ENCODE results near the gene MALRD1. TPM values are rescaled to one million over a fixed set of nuclear protein-coding genes. Genes with fewer than 3 reads are reported as not detected.

MALRD1 gene
- total RNA-seq, 2 donors from 2014 or later, result 0.27 to 0.40 TPM

- Histone ChIP-seq H3K36me3 (no peaks in the 10 kb centered on the region), H3K9me3 (no peaks in the 10 kb centered on the region), H3K4me1 (no peaks in the 10 kb centered on the region), H3K4me3 (no peak overlapping the region), H3K27me3 (no peaks in the 10 kb centered on the region), H3K27ac (no peak overlapping the region), H3K9ac (ENCODE audit: low read depth in 2 of 2, low read length in 2 of 2) (no peak overlapping the region)
- intact Hi-C loops (cut with DNase I), result no loop called here
- TF ChIP-seq CTCF (IDR thresholded peaks at IDR 0.05), result no peak
- no peak for DNase-seq
Observed at GRCh38 chr10:19705250-19705649, 656.6 kb downstream of the MALRD1 start.

- Histone ChIP-seq H3K36me3 (no peaks in the 10 kb centered on the region), H3K9me3 (no peaks in the 10 kb centered on the region), H3K27ac (no peak overlapping the region), H3K9ac (ENCODE audit: low read depth in 2 of 2, low read length in 2 of 2) (no peak overlapping the region), H3K4me1 (no peaks in the 10 kb centered on the region), H3K27me3 (no peaks in the 10 kb centered on the region), H3K4me3 (no peak overlapping the region)
- intact Hi-C loops (cut with DNase I), result no loop called here
- no peak for DNase-seq
- no peak for TF ChIP-seq CTCF (IDR thresholded peaks at IDR 0.05)
Observed at GRCh38 chr10:19706904-19707303, 658.3 kb downstream of the MALRD1 start.

DNA sequence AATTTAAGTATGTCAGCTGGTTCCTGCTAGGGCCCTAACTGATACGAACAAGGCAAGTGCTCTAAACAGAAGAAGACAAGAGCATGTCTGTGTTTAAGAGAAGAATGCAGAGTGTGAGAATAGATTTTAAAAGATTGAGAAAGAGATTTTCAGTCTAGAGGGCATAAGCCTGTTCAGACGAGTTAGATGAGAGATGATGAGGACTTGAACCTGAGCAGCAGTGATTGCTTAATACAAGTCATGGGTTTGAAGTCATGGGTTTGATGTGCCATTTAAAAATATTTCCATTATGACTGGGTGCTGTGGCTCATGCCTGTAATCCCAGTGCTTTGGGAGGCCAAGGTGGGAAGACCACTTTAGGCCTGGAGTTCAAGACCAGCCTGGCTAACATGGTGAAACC, 658.8 kb downstream of the MALRD1 start:
- Histone ChIP-seq H3K4me1 (no peaks in the 10 kb centered on the region), H3K9ac (ENCODE audit: low read depth in 2 of 2, low read length in 2 of 2) (no peak overlapping the region), H3K4me3 (no peak overlapping the region), H3K27me3 (no peaks in the 10 kb centered on the region), H3K36me3 (no peaks in the 10 kb centered on the region), H3K9me3 (no peaks in the 10 kb centered on the region), H3K27ac (no peak overlapping the region)
- DNase-seq, result no peak
- intact Hi-C loops (cut with DNase I), result no loop called here
- TF ChIP-seq CTCF (IDR thresholded peaks at IDR 0.05), result no peak

DNA sequence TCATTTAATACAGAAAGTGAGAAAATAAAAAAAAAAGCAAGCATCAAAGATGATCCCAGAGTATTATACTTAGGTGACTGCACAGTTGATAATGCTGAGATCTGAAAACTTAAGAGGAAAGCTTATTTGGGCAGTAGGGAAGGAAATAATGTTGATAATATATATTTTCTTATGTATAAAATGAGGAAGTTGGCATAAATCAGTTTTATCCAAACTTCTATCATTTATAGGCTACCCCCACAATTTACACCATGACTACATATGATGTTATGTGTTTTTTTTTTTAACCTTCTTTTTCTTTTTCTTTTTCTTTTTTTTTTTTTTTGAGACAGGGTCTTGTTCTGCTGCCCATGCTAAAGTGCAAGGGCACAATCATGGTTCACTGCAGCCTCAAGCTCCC, 659.4 kb downstream of the MALRD1 start:
- H3K4me3 ChIP-seq, result no peak overlapping the region
- H3K27me3 ChIP-seq, result no peaks in the 10 kb centered on the region
- no peaks in the 10 kb centered on the region for H3K36me3 ChIP-seq
- H3K9me3 ChIP-seq, result no peaks in the 10 kb centered on the region
- DNase-seq, result no peak
- TF ChIP-seq CTCF (IDR thresholded peaks at IDR 0.05), result no peak
- intact Hi-C loops (cut with DNase I), result no loop called here
- H3K4me1 ChIP-seq, result no peaks in the 10 kb centered on the region
- no peak overlapping the region for H3K9ac ChIP-seq (ENCODE audit: low read depth in 2 of 2, low read length in 2 of 2)
- H3K27ac ChIP-seq, result no peak overlapping the region

- intact Hi-C loops (cut with DNase I), result no loop called here
- Histone ChIP-seq H3K4me3 (no peak overlapping the region), H3K36me3 (no peaks in the 10 kb centered on the region), H3K9me3 (no peaks in the 10 kb centered on the region), H3K4me1 (no peaks in the 10 kb centered on the region), H3K27me3 (no peaks in the 10 kb centered on the region), H3K9ac (ENCODE audit: low read depth in 2 of 2, low read length in 2 of 2) (no peak overlapping the region), H3K27ac (no peak overlapping the region)
- no peak for DNase-seq
- TF ChIP-seq CTCF (IDR thresholded peaks at IDR 0.05), result no peak
Observed at GRCh38 chr10:19710600-19710999, 662.0 kb downstream of the MALRD1 start.

DNA sequence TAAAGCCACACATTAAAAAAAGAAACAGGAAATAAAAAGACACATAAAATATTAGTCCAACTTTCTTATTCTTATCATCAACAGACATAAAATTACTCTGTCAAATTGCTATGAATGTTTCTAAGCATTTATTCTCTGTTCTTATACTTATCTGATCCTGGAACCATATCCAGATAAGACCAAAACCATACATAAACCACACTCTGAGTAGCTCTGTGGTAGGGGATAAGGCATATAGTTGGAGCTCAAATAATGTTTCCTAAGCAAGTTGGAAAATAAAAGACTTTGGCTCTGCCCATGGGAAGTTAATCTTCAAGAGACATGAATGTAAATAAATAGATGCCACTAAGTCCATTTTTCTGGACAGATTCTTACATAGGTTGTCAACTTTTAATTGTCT, 664.6 kb downstream of the MALRD1 start:
- no peak overlapping the region for H3K4me3 ChIP-seq
- no peaks in the 10 kb centered on the region for H3K4me1 ChIP-seq
- H3K27me3 ChIP-seq, result no peaks in the 10 kb centered on the region
- no peak overlapping the region for H3K27ac ChIP-seq
- no peak for DNase-seq
- TF ChIP-seq CTCF (IDR thresholded peaks at IDR 0.05), result no peak
- no peak overlapping the region for H3K9ac ChIP-seq (ENCODE audit: low read depth in 2 of 2, low read length in 2 of 2)
- no peaks in the 10 kb centered on the region for H3K9me3 ChIP-seq
- intact Hi-C loops (cut with DNase I), result no loop called here
- H3K36me3 ChIP-seq, result no peaks in the 10 kb centered on the region

All from colonic mucosa (tissue), 4 donors.